Measurements from ENCODE around the gene KIF14. TPM values are rescaled to one million over a fixed set of nuclear protein-coding genes. Genes with fewer than 3 reads are reported as not detected.
A peak's percentile ranks its signal among the peaks of the same experiment; 100 is the strongest.

The KIF14 gene, protein sequence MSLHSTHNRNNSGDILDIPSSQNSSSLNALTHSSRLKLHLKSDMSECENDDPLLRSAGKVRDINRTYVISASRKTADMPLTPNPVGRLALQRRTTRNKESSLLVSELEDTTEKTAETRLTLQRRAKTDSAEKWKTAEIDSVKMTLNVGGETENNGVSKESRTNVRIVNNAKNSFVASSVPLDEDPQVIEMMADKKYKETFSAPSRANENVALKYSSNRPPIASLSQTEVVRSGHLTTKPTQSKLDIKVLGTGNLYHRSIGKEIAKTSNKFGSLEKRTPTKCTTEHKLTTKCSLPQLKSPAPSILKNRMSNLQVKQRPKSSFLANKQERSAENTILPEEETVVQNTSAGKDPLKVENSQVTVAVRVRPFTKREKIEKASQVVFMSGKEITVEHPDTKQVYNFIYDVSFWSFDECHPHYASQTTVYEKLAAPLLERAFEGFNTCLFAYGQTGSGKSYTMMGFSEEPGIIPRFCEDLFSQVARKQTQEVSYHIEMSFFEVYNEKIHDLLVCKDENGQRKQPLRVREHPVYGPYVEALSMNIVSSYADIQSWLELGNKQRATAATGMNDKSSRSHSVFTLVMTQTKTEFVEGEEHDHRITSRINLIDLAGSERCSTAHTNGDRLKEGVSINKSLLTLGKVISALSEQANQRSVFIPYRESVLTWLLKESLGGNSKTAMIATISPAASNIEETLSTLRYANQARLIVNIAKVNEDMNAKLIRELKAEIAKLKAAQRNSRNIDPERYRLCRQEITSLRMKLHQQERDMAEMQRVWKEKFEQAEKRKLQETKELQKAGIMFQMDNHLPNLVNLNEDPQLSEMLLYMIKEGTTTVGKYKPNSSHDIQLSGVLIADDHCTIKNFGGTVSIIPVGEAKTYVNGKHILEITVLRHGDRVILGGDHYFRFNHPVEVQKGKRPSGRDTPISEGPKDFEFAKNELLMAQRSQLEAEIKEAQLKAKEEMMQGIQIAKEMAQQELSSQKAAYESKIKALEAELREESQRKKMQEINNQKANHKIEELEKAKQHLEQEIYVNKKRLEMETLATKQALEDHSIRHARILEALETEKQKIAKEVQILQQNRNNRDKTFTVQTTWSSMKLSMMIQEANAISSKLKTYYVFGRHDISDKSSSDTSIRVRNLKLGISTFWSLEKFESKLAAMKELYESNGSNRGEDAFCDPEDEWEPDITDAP (N-terminal part only)
- 13.7 TPM for polyA plus RNA-seq (2013, experiment 1 of 2)
- 13.8 TPM for polyA plus RNA-seq (2013, experiment 2 of 2)

DNA sequence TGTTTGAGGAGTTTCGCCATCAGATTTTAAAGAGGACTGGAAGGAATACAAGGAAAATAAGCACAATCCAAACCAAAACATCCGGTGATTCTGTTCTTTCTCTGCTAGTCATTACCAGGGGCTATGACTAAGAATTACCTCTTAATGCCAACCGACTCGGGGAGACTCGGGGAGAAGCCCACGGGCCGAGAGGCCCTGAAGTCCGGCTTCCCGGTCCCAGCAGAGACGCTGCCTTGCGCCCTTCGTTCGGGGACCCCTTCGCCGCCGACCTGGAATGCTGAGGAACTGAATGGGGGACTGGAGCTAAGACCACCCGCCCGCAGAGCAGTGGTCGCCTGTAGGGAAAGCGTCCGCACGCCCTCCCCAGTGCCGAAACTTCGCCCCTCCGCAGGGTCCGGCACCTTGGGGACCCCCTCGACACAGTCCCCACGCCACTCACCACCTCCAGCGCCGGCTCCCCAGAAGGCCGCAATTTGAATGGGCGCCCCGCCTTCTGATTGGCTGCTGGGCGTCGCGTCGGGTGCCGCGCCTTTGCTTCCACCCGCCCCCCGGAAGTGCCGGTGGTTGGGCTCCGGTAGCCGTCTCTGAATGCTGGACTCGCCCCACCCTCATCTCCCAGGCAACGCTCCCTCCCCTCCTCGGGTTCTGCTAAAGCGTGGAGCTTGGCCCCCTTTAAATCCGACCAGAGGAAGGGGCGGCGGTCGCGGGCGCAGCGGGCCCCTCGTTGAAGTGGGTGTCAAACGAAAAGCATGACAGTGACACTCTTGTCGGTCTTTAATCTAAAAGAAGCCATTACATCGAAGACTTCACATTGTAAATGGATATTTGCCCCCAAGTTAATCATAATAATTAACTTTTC, at the start of gene KIF14:
KIF14 (minus strand) TSS at position 479 of the 859 bp plus-strand sequence. CDS start 2,028 bp downstream, outside the sequence.
- Histone ChIP-seq H4K5ac (ENCODE audit: low read length) (no peak within 1 kb of the TSS), H2BK5ac (ENCODE audit: low read length) (peak within 1 kb of the TSS; percentile 85), H3K56ac (ENCODE audit: low read length) (peak within 1 kb of the TSS; percentile 99), H4K8ac (ENCODE audit: low read depth, low read length) (peak within 1 kb of the TSS; percentile 30), H2BK15ac (replicated peaks; ENCODE audit: low read depth) (no peak within 1 kb of the TSS), H3K4me3 (ENCODE audit: low read length) (peak within 1 kb of the TSS; percentile 97), H2AK5ac (ENCODE audit: low read length) (no peak within 1 kb of the TSS), H3K27ac (ENCODE audit: low read depth, low read length) (peak within 1 kb of the TSS; percentile 58), H3K4ac (ENCODE audit: low read depth, low read length) (peak within 1 kb of the TSS; percentile 17), H3K18ac (ENCODE audit: low read length) (peak within 1 kb of the TSS; percentile 53), H2BK120ac (ENCODE audit: low read depth, low read length) (peak within 1 kb of the TSS; percentile 9), H3K79me1 (ENCODE audit: low read length) (peaks cover 3% of the 10 kb centered on the region), H3K36me3 (ENCODE audit: control insufficient read depth, insufficient read depth, low read length) (no peaks in the 10 kb centered on the region), H3K23ac (ENCODE audit: low read length) (no peak within 1 kb of the TSS), H3K4me2 (ENCODE audit: low read length) (peak within 1 kb of the TSS; percentile 28), H3K9ac (ENCODE audit: low read length) (peak within 1 kb of the TSS; percentile 96), H3K27me3 (ENCODE audit: insufficient read depth, low read length, poor library complexity) (no peaks in the 10 kb centered on the region), H3K4me1 (ENCODE audit: control insufficient read depth, low read depth, low read length) (no peaks in the 10 kb centered on the region), H3K79me2 (ENCODE audit: control insufficient read depth, insufficient read depth, low read length) (peaks cover 8% of the 10 kb centered on the region)
- WGBS (ENCODE audit: extremely low coverage, insufficient coverage, low lambda C conversion rate) = no CpG with 5 or more reads among the region's 59 CpGs
- DNase-seq = peak; percentile 97

DNA sequence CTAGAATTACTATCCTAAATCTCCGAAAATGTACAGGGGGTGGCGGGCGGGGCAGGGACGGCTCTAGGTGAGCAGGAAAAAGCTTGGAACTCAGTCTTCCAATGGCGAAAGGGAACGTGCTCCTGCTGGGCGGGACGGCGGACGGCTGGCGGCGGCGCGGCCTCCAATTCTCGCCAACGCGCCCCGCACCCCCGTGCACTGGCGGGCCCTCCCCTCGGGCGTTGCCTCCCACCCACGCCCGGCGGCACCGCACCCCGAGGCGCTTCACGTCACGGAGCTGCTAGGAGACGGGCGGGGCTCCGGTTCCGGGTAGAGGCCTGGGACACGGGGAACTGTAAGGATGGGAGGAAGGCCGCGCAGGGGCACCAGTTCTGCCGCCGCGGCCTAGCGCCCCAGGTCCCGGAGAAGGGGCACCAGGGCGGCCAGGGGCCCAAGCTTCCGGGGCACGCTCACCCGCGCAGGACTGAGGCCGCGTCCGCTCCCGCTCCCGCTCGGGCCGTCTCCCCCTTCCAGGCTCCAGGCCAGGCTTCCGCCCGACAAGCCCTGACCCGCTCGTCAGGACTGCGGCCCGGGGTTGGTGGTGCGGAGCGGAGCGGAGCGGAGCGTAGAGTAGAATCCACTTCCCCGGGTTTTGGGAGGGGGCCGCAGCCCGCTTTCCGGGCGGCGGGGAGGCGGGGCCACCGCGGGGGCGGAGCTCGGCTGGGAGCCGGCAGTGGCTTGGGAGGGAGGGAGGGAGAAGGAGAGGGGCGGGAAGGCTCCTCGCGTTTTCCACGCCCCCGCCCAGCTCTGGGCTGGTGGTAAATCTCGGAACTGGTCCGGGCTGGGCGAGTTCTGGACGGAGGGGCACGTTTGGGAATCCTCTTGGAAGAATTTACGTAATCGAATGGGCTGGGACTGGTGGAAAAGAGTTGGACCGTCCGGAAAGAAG, 49.0 kb upstream of the KIF14 start, which contains the start of gene DDX59:
DDX59 (minus strand) TSS at position 594 of the 928 bp plus-strand sequence. CDS start 3,167 bp downstream, outside the sequence.
- Histone ChIP-seq H3K4me3 (ENCODE audit: low read length) (peak within 1 kb of the TSS; percentile 64), H3K79me2 (ENCODE audit: control insufficient read depth, insufficient read depth, low read length) (no peaks in the 10 kb centered on the region), H2BK15ac (replicated peaks; ENCODE audit: low read depth) (no peak within 1 kb of the TSS), H4K8ac (ENCODE audit: low read depth, low read length) (no peak within 1 kb of the TSS), H3K27ac (ENCODE audit: low read depth, low read length) (peak within 1 kb of the TSS; percentile 100), H3K4ac (ENCODE audit: low read depth, low read length) (peak within 1 kb of the TSS; percentile 74), H3K18ac (ENCODE audit: low read length) (peak within 1 kb of the TSS; percentile 88), H3K4me2 (ENCODE audit: low read length) (peak within 1 kb of the TSS; percentile 67), H2BK120ac (ENCODE audit: low read depth, low read length) (no peak within 1 kb of the TSS), H2AK5ac (ENCODE audit: low read length) (no peak within 1 kb of the TSS), H3K56ac (ENCODE audit: low read length) (peak within 1 kb of the TSS; percentile 90), H2BK5ac (ENCODE audit: low read length) (peak within 1 kb of the TSS; percentile 89), H3K36me3 (ENCODE audit: control insufficient read depth, insufficient read depth, low read length) (no peaks in the 10 kb centered on the region), H3K27me3 (ENCODE audit: insufficient read depth, low read length, poor library complexity) (no peaks in the 10 kb centered on the region), H3K4me1 (ENCODE audit: control insufficient read depth, low read depth, low read length) (peaks cover 5% of the 10 kb centered on the region), H3K9ac (ENCODE audit: low read length) (peak within 1 kb of the TSS; percentile 91), H4K5ac (ENCODE audit: low read length) (no peak within 1 kb of the TSS), H3K79me1 (ENCODE audit: low read length) (peaks cover 1% of the 10 kb centered on the region), H3K23ac (ENCODE audit: low read length) (no peak within 1 kb of the TSS)
- no CpG with 5 or more reads among the region's 91 CpGs for WGBS (ENCODE audit: extremely low coverage, insufficient coverage, low lambda C conversion rate)
- DNase-seq = peak; percentile 99

DNA sequence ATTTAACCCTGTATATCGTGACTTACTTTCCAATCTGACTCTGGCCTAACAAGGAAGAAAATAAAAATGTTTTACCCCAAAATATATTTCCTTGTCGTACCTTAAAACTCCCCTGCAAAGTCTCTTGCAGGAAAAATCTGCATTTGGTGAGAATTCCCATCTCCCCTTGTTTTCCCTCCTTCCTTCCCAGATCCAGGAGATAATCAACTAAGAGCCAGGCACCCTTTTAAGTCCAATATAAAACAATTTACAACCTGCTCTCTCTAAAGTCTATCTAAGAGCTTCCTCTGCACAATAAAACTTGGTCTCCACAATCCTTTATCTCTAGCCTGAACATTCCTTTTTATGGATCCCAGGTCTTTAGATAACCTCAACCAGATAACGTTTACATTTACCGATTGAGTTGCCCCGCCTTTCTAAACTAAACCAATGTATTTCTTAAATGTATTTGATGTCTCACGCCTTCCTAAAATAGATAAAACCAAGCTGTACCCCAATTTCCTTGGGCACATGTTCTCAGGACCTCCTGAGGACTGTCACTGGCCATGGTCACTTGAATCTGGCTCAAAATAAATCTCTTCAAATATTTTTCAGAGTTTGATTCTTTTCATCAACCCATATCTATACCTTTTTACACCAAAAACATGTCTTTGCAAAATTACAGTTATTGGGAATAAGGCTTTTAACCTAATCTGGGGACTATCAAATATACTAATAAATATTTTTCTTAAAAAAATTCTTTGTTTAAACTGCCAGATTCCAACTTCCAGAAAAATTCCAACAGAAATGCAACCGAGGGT, 48.2 kb upstream of the KIF14 start:
- Histone ChIP-seq H3K4me3 (ENCODE audit: low read length) (no peak overlapping the region), H3K4me2 (ENCODE audit: low read length) (peak overlapping the region; percentile 3), H2BK5ac (ENCODE audit: low read length) (no peak overlapping the region), H3K27ac (ENCODE audit: low read depth, low read length) (peak overlapping the region; percentile 100), H3K4me1 (ENCODE audit: control insufficient read depth, low read depth, low read length) (peaks cover 5% of the 10 kb centered on the region), H2BK120ac (ENCODE audit: low read depth, low read length) (no peak overlapping the region), H3K4ac (ENCODE audit: low read depth, low read length) (peak overlapping the region; percentile 36), H3K27me3 (ENCODE audit: insufficient read depth, low read length, poor library complexity) (no peaks in the 10 kb centered on the region), H3K79me2 (ENCODE audit: control insufficient read depth, insufficient read depth, low read length) (no peaks in the 10 kb centered on the region), H3K9ac (ENCODE audit: low read length) (peak overlapping the region; percentile 91), H3K79me1 (ENCODE audit: low read length) (peaks cover 3% of the 10 kb centered on the region), H3K23ac (ENCODE audit: low read length) (no peak overlapping the region), H4K5ac (ENCODE audit: low read length) (no peak overlapping the region), H3K36me3 (ENCODE audit: control insufficient read depth, insufficient read depth, low read length) (no peaks in the 10 kb centered on the region), H3K56ac (ENCODE audit: low read length) (peak overlapping the region; percentile 56), H3K18ac (ENCODE audit: low read length) (peak overlapping the region; percentile 68), H2BK15ac (replicated peaks; ENCODE audit: low read depth) (no peak overlapping the region), H4K8ac (ENCODE audit: low read depth, low read length) (no peak overlapping the region), H2AK5ac (ENCODE audit: low read length) (no peak overlapping the region)
- peak; percentile 71 for DNase-seq
- no CpG with 5 or more reads among the region's 7 CpGs for WGBS (ENCODE audit: extremely low coverage, insufficient coverage, low lambda C conversion rate)

DNA sequence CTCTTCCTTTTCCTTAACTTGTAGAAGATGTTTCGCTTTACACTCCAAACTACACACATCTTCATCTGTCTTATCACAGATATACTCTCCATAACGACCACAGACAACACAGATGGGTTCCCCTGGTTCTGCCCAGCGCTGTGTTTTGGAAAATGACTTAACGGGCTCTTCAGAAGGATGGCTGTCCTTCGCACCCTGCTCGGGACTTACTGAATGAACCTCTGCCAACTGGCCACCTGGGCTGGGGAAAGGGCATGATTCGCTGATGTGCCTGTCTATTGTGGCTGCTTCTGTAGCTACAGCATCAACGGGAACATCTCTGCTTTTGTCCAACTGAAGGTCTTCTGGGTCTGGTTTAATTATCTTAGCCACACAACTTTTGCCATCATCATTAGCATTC, 45.8 kb upstream of the KIF14 start:
- H3K4ac ChIP-seq (ENCODE audit: low read depth, low read length) = no peak overlapping the region
- no peak overlapping the region for H2BK120ac ChIP-seq (ENCODE audit: low read depth, low read length)
- H2BK15ac ChIP-seq (replicated peaks; ENCODE audit: low read depth) = no peak overlapping the region
- peak overlapping the region; percentile 3 for H3K9ac ChIP-seq (ENCODE audit: low read length)
- H3K79me1 ChIP-seq (ENCODE audit: low read length) = peaks cover 3% of the 10 kb centered on the region
- H2AK5ac ChIP-seq (ENCODE audit: low read length) = no peak overlapping the region
- no peak overlapping the region for H3K56ac ChIP-seq (ENCODE audit: low read length)
- DNase-seq = peak; percentile 9
- no peaks in the 10 kb centered on the region for H3K79me2 ChIP-seq (ENCODE audit: control insufficient read depth, insufficient read depth, low read length)
- no peak overlapping the region for H4K5ac ChIP-seq (ENCODE audit: low read length)
- H2BK5ac ChIP-seq (ENCODE audit: low read length) = peak overlapping the region; percentile 62
- no peak overlapping the region for H3K4me2 ChIP-seq (ENCODE audit: low read length)
- peaks cover 5% of the 10 kb centered on the region for H3K4me1 ChIP-seq (ENCODE audit: control insufficient read depth, low read depth, low read length)
- no peak overlapping the region for H3K23ac ChIP-seq (ENCODE audit: low read length)
- WGBS (ENCODE audit: extremely low coverage, insufficient coverage, low lambda C conversion rate) = no CpG with 5 or more reads among the region's 8 CpGs
- H3K27me3 ChIP-seq (ENCODE audit: insufficient read depth, low read length, poor library complexity) = no peaks in the 10 kb centered on the region
- no peak overlapping the region for H3K4me3 ChIP-seq (ENCODE audit: low read length)
- H4K8ac ChIP-seq (ENCODE audit: low read depth, low read length) = no peak overlapping the region
- no peak overlapping the region for H3K27ac ChIP-seq (ENCODE audit: low read depth, low read length)
- no peak overlapping the region for H3K18ac ChIP-seq (ENCODE audit: low read length)
- no peaks in the 10 kb centered on the region for H3K36me3 ChIP-seq (ENCODE audit: control insufficient read depth, insufficient read depth, low read length)
